Activated naive CD8-positive, alpha-beta T cell treated with anti-CD3 and anti-CD28 coated beads, Interleukin-2, amount 50 U/mL, for 24 hours (primary cell): ENCODE results near the gene SGCD.

Source experiments
- ATAC-seq: fragments of 150-1000 bp; cut with Tn5 transposase; one replicate; pipeline ENCODE4 v1.10.0; 2021
- DNase-seq: peaks from one replicate; pipeline ENCODE4 v3.0.0; 2021
- H3K27ac Mint-ChIP-seq: one replicate; pipeline ENCODE4 v1.8.0; 2021; ENCODE audit warnings: mild to moderate bottlenecking, mixed read lengths
- H3K27me3 Mint-ChIP-seq: one replicate; pipeline ENCODE4 v1.8.0; 2021; ENCODE audit warnings: mixed read lengths
- H3K36me3 Mint-ChIP-seq: one replicate; pipeline ENCODE4 v1.8.0; 2021; ENCODE audit warnings: low read depth, mixed read lengths
- H3K4me1 Mint-ChIP-seq: one replicate; pipeline ENCODE4 v1.8.0; 2021; ENCODE audit warnings: mixed read lengths
- H3K4me3 Mint-ChIP-seq: one replicate; pipeline ENCODE4 v1.8.0; 2021; ENCODE audit warnings: mild to moderate bottlenecking, moderate library complexity, mixed read lengths
- H3K9me3 Mint-ChIP-seq: one replicate; pipeline ENCODE4 v1.8.0; 2021; ENCODE audit warnings: mixed read lengths

SGCD gene

DNA sequence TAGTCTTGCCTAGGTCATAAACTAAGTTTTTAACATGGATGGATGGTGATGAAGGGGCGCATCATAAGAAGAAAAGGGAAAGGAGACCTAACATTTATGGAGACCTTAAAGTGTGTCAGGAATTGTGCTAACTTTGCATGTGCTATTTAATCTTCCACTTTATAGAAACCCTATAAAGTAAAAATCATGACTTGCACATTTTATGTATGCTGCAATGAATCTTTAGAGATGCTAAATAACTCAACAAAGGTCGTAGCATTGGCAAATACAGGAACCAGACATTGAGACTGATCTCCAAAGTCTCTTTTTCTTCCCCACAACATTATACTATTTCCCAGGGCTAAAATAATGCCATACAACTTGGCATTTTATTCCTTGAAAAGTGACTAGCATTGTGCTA is 214.6 kb downstream of the SGCD start:
- DNase-seq (no peak), ATAC-seq (no peak)
- H3K4me3 Mint-ChIP-seq = no peak overlapping the region
- H3K9me3 Mint-ChIP-seq = no peaks in the 10 kb centered on the region
- no peaks in the 10 kb centered on the region for H3K4me1 Mint-ChIP-seq
- no peaks in the 10 kb centered on the region for H3K36me3 Mint-ChIP-seq
- no peak overlapping the region for H3K27ac Mint-ChIP-seq
- H3K27me3 Mint-ChIP-seq = peaks cover under 1% of the 10 kb centered on the region

DNA sequence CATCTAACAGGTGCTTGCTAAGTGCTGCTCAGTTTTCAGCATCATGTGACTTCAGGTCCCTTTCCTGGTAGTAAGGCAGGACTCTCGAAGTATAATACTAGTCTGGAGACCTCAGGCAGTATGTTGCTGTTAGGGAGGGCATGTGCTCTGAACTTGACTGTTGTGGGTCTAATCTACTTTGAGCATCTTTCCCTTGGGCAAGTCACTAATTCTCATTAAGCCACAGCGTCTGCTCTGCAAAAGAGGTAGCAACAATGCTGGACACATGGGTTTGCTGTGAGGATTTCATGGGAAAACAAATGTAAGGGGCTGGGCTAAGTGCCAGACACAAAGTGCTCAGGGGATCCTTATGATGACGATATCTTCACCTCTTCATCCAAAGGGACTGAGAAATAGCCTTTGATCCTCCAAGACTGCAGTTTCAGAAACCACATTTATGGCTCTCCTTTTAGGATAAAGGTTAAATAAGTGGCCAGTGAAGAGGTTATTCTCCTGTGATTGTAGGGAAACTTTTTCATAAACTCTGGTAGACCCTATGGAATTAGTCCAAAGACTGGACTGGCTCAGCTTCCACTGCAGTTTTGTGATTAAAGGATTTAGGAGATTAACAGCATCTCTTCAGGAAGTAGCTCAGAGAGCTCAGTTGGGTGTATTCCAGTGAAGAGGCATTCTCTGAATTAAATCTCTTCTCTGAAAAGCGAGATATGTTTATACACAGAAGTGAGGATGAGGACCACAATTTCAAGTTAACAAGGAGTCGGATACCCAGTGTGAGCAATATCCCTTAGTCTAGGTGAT is 216.6 kb downstream of the SGCD start:
- Mint-ChIP-seq H3K9me3 (no peaks in the 10 kb centered on the region), H3K4me3 (no peak overlapping the region), H3K27me3 (peaks cover 2% of the 10 kb centered on the region), H3K27ac (no peak overlapping the region), H3K4me1 (no peaks in the 10 kb centered on the region), H3K36me3 (no peaks in the 10 kb centered on the region)
- no peak for DNase-seq
- ATAC-seq = no peak

DNA sequence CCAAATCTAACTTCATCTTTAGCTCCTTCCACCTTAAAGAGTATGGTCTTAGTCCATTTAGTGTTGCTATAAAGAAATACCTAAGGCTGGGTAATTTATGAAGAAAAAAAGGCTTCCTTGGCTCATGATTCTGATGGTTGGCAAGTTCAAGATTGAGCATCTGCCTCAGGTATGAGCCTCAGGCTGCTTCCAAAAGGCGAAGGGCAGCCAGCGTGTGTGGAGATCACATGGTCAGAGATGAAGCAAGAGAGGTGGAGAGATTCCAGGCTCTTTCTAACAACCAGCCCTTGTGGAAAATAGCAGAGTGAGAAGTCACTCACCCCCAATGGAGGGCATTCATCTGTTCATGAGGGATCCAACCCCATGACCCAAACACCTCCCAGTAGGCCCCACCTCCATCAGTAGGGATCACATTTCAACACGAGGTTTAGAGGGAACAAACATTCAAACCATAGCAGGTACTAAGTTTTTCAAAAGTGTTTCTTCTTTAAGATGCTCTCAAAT is 225.9 kb downstream of the SGCD start:
- H3K9me3 Mint-ChIP-seq = no peaks in the 10 kb centered on the region
- H3K4me3 Mint-ChIP-seq = no peak overlapping the region
- ATAC-seq = no peak
- H3K27me3 Mint-ChIP-seq = no peaks in the 10 kb centered on the region
- no peaks in the 10 kb centered on the region for H3K36me3 Mint-ChIP-seq
- H3K27ac Mint-ChIP-seq = no peak overlapping the region
- no peak for DNase-seq
- no peaks in the 10 kb centered on the region for H3K4me1 Mint-ChIP-seq

DNA sequence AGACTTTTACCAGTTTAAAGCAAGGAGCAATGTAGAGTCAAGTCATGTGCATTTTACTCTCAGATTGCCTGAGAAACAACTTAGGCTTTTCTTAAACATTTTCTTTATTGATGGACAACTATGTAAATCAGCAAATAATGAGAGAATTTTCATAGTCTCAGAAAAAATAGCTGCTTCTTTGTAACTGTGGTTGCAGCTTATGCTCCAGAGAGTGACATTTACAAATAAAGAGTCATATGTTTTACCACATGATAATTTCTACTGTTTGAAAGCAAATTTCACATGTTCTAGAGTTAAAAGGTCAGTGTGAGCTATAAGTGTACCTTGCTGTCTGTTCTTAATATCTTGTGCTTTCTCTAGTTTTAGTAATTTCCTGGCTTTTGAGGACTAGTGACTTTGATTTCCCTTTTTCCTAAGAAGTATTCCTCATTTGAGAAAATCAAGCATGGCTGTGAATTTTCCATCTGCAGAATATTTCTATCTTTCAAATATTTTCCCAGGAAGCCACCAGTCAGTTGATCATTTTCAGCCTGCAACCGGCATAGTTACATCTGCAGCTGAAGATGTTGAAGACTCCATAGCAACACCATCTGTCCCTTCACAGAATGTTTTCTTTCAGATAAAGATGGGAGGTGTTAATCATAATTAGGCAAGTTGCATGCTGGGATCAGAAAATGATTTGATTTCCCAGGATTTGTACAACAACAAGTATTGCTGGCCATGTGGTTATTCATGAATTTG is 229.9 kb downstream of the SGCD start:
- no peaks in the 10 kb centered on the region for H3K4me1 Mint-ChIP-seq
- no peaks in the 10 kb centered on the region for H3K9me3 Mint-ChIP-seq
- no peak overlapping the region for H3K4me3 Mint-ChIP-seq
- H3K27me3 Mint-ChIP-seq = no peaks in the 10 kb centered on the region
- no peak overlapping the region for H3K27ac Mint-ChIP-seq
- no peaks in the 10 kb centered on the region for H3K36me3 Mint-ChIP-seq
- DNase-seq (no peak), ATAC-seq (no peak)

DNA sequence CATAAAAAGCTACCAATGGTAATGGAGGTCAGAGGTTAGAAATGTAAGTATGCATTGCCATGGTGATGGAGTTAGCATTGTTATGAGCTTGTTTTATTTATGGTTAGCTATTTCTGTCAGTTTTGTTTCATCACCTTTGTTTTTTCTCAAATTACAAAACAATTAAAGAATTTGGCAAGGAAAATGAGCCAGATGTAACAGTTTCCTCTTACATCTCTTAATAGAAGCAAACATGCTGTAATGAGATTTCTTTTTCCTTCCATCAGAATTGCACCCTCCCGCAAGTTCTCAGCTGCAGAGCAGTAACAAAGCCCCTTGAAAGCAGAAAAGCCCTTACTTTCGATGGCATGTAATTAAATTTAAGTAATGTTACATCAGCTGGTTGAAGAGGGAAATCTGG is 233.0 kb downstream of the SGCD start:
- Mint-ChIP-seq H3K27me3 (peaks cover 8% of the 10 kb centered on the region), H3K4me1 (no peaks in the 10 kb centered on the region), H3K36me3 (no peaks in the 10 kb centered on the region), H3K27ac (no peak overlapping the region), H3K9me3 (no peaks in the 10 kb centered on the region), H3K4me3 (no peak overlapping the region)
- no peak for ATAC-seq
- no peak for DNase-seq

DNA sequence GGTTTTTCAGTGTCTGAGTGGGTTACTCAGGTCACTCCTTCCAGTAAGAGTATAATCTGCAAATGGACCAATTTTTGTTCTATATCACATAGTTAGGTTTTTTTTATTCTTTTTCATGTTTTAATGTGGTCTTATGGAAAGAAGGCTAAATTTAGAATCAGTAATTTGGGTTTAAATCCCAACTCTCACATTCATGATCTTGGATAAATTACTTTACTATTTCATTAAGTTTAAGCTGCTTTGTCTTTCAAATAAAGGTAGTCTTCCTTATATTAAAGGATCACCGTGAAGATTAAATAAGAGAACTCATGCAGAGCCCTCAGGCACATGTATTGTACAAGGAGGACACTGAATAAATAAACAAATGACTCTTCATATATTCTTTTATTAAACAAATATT is 234.7 kb downstream of the SGCD start:
- H3K27me3 Mint-ChIP-seq = peaks cover 12% of the 10 kb centered on the region
- H3K27ac Mint-ChIP-seq = no peak overlapping the region
- ATAC-seq (no peak), DNase-seq (no peak)
- no peaks in the 10 kb centered on the region for H3K4me1 Mint-ChIP-seq
- H3K9me3 Mint-ChIP-seq = no peaks in the 10 kb centered on the region
- H3K36me3 Mint-ChIP-seq = no peaks in the 10 kb centered on the region
- H3K4me3 Mint-ChIP-seq = no peak overlapping the region

DNA sequence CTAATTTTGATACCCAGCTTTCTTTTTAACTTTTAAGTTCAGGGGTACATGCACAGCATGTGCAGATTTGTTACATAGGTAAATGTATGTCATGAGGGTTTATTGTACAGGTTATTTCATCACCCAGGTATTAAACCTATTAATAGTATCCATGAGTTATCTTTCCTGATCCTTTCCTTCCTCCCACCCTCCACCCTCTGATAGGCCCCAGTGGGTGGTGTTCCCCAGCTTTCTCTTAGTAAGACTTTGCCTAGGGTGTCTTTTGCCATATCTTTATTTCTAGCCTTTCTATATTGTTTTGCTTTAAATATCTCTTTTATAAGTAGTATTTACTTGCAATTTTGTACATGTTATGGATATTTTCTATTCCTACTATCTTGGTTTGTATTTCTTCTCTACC is 243.7 kb downstream of the SGCD start:
- DNase-seq (no peak), ATAC-seq (no peak)
- H3K4me1 Mint-ChIP-seq = no peaks in the 10 kb centered on the region
- no peaks in the 10 kb centered on the region for H3K36me3 Mint-ChIP-seq
- H3K9me3 Mint-ChIP-seq = no peaks in the 10 kb centered on the region
- H3K4me3 Mint-ChIP-seq = no peak overlapping the region
- no peak overlapping the region for H3K27ac Mint-ChIP-seq
- peaks cover 5% of the 10 kb centered on the region for H3K27me3 Mint-ChIP-seq

DNA sequence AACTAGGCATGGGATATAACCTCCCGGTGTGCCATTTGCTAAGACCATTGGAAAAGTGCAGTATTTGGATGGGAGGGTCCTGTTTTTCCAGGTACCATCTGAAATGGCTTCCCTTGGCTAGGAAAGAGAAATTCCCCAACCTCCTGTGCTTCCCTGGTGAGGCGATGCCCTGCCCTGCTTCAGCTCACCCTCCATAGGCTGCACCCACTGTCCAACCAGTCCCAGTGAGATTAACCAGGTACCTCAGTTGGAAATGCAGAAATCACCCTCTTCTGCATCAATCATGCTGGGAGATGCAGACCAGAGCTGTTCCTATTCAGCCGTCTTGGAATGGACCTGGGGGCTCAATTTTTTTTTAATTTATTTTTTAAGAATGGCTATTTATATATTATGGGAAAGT is 254.8 kb downstream of the SGCD start:
- DNase-seq (no peak), ATAC-seq (no peak)
- Mint-ChIP-seq H3K4me3 (no peak overlapping the region), H3K9me3 (peaks cover 7% of the 10 kb centered on the region), H3K36me3 (no peaks in the 10 kb centered on the region), H3K27me3 (peaks cover 19% of the 10 kb centered on the region), H3K27ac (no peak overlapping the region), H3K4me1 (no peaks in the 10 kb centered on the region)

DNA sequence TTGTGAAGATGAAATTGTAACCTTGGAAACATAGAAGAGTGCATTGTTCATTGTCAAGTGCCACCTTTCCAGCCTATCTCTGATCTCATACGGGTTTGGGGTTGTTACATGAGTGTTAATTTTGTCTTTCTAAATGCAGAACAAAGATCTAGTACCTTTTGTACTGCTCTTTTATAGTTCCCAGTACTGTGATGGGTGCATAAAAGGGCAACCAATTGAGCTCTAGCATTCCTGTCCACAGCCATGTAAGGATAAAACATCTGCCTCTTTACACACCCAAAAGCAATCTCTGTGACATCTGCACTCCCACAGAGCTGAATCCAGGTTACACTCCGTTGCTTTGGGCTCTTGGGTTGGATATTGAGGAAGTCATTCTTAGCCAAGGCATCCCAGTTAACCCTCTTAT is 255.2 kb downstream of the SGCD start:
- Mint-ChIP-seq H3K4me1 (no peaks in the 10 kb centered on the region), H3K27ac (no peak overlapping the region), H3K4me3 (no peak overlapping the region), H3K9me3 (peaks cover 7% of the 10 kb centered on the region), H3K36me3 (no peaks in the 10 kb centered on the region), H3K27me3 (peaks cover 22% of the 10 kb centered on the region)
- ATAC-seq (no peak), DNase-seq (no peak)

DNA sequence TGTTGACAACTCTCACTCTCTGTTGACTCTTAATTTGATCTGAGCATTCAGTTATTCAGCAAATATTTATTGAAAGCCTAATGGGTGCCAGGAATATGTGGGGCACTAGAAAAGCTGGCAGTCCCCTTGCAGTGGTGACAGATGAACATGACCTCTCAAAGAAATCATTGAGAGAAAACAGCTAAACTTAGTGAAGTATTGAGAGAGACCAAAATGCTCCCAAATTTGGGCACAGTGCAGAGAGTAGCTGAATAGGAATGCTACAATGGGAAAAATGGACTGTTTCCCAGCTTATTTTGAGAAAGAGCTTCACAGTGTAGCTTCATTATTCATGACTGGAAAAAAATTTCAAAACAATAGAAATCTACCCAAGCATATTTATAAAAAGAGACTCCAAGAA is 257.9 kb downstream of the SGCD start:
- Mint-ChIP-seq H3K27me3 (peaks cover 33% of the 10 kb centered on the region), H3K36me3 (no peaks in the 10 kb centered on the region), H3K4me3 (no peak overlapping the region), H3K4me1 (no peaks in the 10 kb centered on the region), H3K27ac (no peak overlapping the region), H3K9me3 (peaks cover 7% of the 10 kb centered on the region)
- ATAC-seq (no peak), DNase-seq (no peak)

DNA sequence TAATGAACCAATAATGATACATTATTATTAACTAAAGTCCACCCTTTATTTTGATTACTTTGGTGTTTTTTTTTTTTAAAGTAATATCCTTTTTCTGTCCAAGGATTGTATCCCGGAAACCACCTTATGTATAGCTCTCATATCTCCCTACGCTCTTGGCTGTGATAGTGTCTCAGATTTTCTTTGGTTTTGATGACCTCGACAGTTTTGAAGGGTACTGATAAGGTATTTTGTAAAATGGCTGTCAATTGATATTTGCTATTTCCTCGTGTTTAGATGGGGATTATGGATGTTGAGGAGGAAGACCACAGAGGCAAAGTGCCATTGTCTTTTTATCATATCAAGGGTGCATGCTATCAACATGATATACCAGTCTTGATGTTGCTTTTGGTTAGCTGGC is 259.0 kb downstream of the SGCD start:
- no peaks in the 10 kb centered on the region for H3K9me3 Mint-ChIP-seq
- H3K4me1 Mint-ChIP-seq = no peaks in the 10 kb centered on the region
- no peaks in the 10 kb centered on the region for H3K36me3 Mint-ChIP-seq
- no peak for DNase-seq
- no peak for ATAC-seq
- peaks cover 26% of the 10 kb centered on the region for H3K27me3 Mint-ChIP-seq
- no peak overlapping the region for H3K27ac Mint-ChIP-seq
- no peak overlapping the region for H3K4me3 Mint-ChIP-seq

DNA sequence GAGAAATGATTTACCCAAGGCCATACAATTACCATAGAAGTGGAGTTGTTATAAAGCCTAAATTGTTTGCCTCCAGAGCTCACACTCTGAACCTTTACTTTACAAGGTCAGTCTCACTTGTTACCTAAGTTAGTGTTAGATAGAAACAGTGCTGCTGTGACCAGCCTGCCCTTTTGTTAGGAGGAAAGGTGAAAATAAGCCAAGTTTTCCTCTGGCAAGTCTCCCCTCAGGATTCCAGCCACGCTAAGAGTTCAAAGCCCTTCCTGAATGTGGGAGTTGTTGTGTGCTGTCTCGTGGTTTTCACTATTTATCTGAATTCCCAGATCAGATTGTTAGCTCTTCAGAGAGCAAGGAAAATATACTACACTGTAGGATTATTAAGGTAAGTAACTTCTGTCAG is 260.0 kb downstream of the SGCD start:
- no peak for ATAC-seq
- Mint-ChIP-seq H3K9me3 (no peaks in the 10 kb centered on the region), H3K27me3 (peaks cover 25% of the 10 kb centered on the region)

DNA sequence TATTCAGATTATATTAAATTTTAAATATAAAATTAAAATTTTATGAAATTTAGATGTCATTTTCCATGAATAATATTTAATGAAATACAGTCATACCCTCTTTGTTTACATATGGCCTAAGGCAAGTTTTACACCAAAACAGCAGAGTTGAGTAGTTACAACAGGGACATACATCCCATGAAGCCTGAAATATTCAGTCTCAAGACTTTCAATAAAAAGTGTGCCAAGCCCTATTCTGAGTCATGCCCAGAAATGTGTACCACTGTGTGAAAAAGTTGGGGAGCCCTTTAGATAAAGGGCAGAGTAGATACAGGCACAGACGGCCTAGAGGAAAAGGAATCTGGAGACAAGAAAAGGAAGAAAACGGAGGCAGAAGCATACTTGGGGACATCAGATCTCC is 261.3 kb downstream of the SGCD start:
- H3K9me3 Mint-ChIP-seq = no peaks in the 10 kb centered on the region
- ATAC-seq (no peak), DNase-seq (no peak)
- no peaks in the 10 kb centered on the region for H3K36me3 Mint-ChIP-seq
- no peak overlapping the region for H3K4me3 Mint-ChIP-seq
- no peak overlapping the region for H3K27ac Mint-ChIP-seq
- no peaks in the 10 kb centered on the region for H3K4me1 Mint-ChIP-seq
- H3K27me3 Mint-ChIP-seq = peaks cover 23% of the 10 kb centered on the region

More for the DNA sequence above, 260.0 kb downstream of the SGCD start:
- Mint-ChIP-seq H3K36me3 (no peaks in the 10 kb centered on the region), H3K4me1 (no peaks in the 10 kb centered on the region), H3K27ac (no peak overlapping the region), H3K4me3 (no peak overlapping the region)
- DNase-seq = no peak

DNA sequence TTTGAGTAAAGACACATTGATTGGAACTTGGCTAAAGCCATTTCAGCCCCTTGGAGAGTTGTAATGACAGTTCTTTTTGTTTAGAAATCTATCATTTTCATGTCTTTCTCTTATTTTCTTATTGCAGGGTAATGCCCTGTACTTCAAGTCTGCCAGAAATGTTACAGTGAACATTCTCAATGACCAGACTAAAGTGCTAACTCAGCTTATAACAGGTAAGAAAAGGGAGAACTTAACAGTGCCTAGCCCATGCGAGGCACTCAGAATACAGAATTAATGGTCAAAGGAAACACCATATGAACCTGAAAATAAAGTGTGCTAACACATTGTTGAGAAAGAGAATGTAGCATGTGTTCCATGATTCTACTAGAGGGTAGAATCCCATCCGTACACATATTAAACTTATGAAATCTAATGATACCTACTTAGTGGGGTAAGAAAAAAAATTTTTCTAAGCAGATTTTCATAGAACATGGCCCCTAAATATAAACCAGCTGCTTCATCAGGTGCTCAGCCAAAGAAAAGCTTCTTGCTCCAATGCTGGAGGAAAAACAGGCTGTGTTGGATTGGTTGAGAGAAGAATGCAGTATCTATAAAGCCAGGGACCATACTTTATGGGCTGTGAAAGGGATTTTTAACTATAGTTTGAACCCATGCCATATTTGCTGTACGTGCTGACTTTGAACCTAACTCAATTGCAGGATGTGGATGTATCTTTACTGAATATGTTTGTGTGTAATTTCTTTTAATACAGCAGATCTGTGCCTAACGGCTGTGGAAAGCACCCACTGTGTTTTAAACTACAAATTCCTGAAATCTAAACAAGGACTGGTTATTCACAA is 262.4 kb downstream of the SGCD start:
- DNase-seq (no peak), ATAC-seq (no peak)
- peaks cover 25% of the 10 kb centered on the region for H3K27me3 Mint-ChIP-seq
- H3K4me3 Mint-ChIP-seq = no peak overlapping the region
- H3K27ac Mint-ChIP-seq = no peak overlapping the region
- no peaks in the 10 kb centered on the region for H3K9me3 Mint-ChIP-seq
- H3K4me1 Mint-ChIP-seq = no peaks in the 10 kb centered on the region
- no peaks in the 10 kb centered on the region for H3K36me3 Mint-ChIP-seq

DNA sequence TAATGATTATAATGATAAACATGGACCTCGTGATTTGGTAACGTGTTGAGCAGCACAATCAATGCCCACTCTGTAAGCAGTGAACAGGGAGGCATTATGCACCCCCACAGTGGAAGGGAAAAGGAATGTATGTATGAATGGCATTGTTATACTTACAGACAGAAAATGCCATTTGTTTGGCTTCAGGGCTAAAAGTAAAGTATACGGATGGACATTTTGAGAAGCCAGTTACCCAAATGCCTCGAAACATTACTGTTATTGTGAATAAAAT is 262.9 kb downstream of the SGCD start:
- peaks cover 25% of the 10 kb centered on the region for H3K27me3 Mint-ChIP-seq
- H3K9me3 Mint-ChIP-seq = no peaks in the 10 kb centered on the region
- no peaks in the 10 kb centered on the region for H3K4me1 Mint-ChIP-seq
- no peak for DNase-seq
- H3K27ac Mint-ChIP-seq = no peak overlapping the region
- ATAC-seq = no peak
- H3K4me3 Mint-ChIP-seq = no peak overlapping the region
- no peaks in the 10 kb centered on the region for H3K36me3 Mint-ChIP-seq
